Liver (tissue), 9 donors: ENCODE measurements around the gene SEL1L2. TPM values are rescaled to one million over a fixed set of nuclear protein-coding genes. Genes with fewer than 3 reads are reported as not detected.

Source experiments
- DNase-seq: peaks from one replicate; pipeline ENCODE4 v3.0.0-alpha.2; 2017; ENCODE audit warnings: low spot score
- H3K27ac ChIP-seq, 2 donors: one replicate each; pipeline ENCODE4 v1.7.0; 2013; ENCODE audit warnings: inconsistent platforms in 2 of 2, low read length in 2 of 2, control low read depth in 1 of 2, low read depth in 1 of 2, mild to moderate bottlenecking in 1 of 2
- H3K27me3 ChIP-seq, 4 donors: one replicate each; pipeline versions ENCODE4 v1.6.1 to v1.7.0; 2013; ENCODE audit warnings: low read length in 3 of 4, inconsistent platforms in 1 of 4, mild to moderate bottlenecking in 1 of 4, moderate library complexity in 1 of 4; ENCODE audit not compliant: control insufficient read depth in 4 of 4, insufficient read depth in 4 of 4
- H3K36me3 ChIP-seq, 4 donors: one replicate each; pipeline versions ENCODE4 v1.6.1 to v1.7.0; 2013; ENCODE audit warnings: low read length in 3 of 4, mild to moderate bottlenecking in 3 of 4, low read depth in 1 of 4, moderate library complexity in 1 of 4; ENCODE audit not compliant: control insufficient read depth in 4 of 4, insufficient read depth in 3 of 4
- H3K4me1 ChIP-seq, 4 donors: one replicate each; pipeline versions ENCODE4 v1.6.1 to v1.7.0; 2013; ENCODE audit warnings: low read length in 3 of 4, mild to moderate bottlenecking in 3 of 4, moderate library complexity in 1 of 4; ENCODE audit not compliant: control insufficient read depth in 4 of 4, insufficient read depth in 4 of 4
- H3K4me3 ChIP-seq, 3 donors: one replicate each; pipeline versions ENCODE4 v1.6.1 to v1.7.0; 2013; ENCODE audit warnings: low read length in 3 of 3, control low read depth in 1 of 3, low read depth in 1 of 3, mild to moderate bottlenecking in 1 of 3
- H3K9ac ChIP-seq, 2 donors: one replicate each; pipeline ENCODE4 v1.7.0; 2013; ENCODE audit warnings: low read length in 2 of 2, mild to moderate bottlenecking in 2 of 2, moderate library complexity in 2 of 2, control low read depth in 1 of 2, low read depth in 1 of 2
- H3K9me3 ChIP-seq, 4 donors: one replicate each; pipeline versions ENCODE4 v1.6.1 to v1.7.0; 2013; ENCODE audit warnings: low read length in 3 of 4; ENCODE audit not compliant: control insufficient read depth in 4 of 4
- ATF3 ChIP-seq: IDR thresholded peaks from 2 replicates; pipeline ENCODE4 v1.6.1; 2016; ENCODE audit warnings: antibody characterized with exemption
- CTCF ChIP-seq: fragments of 150-350 bp; IDR thresholded peaks from 2 replicates; pipeline ENCODE4 v1.5.1; 2017; ENCODE audit warnings: improper control_type of control experiment, low read depth, low read length; ENCODE audit not compliant: missing input control
- EGR1 ChIP-seq, 2 donors: IDR thresholded peaks; 2 replicates each; pipeline ENCODE4 v1.6.1; 2016 to 2018; ENCODE audit warnings: antibody characterized with exemption in 2 of 2, low read depth in 2 of 2
- FOXA1 ChIP-seq: IDR thresholded peaks from 2 replicates; pipeline ENCODE4 v1.6.1; 2016; ENCODE audit warnings: antibody characterized with exemption
- FOXA2 ChIP-seq: IDR thresholded peaks from 2 replicates; pipeline ENCODE4 v1.6.1; 2016; ENCODE audit warnings: antibody characterized with exemption
- GABPA ChIP-seq, 2 donors: IDR thresholded peaks in 1 of 2; conservative IDR thresholded peaks in 1 of 2; 2 replicates each; pipeline ENCODE4 v1.6.1; 2016; ENCODE audit warnings: antibody characterized with exemption in 2 of 2, mild to moderate bottlenecking in 1 of 2, moderate library complexity in 1 of 2
- HNF4A ChIP-seq, 2 donors: conservative IDR thresholded peaks; 2 replicates each; pipeline ENCODE4 v1.6.1; 2016; ENCODE audit warnings: antibody characterized with exemption in 2 of 2, mild to moderate bottlenecking in 2 of 2
- HNF4G ChIP-seq: IDR thresholded peaks from 2 replicates; pipeline ENCODE4 v1.6.1; 2016; ENCODE audit warnings: antibody characterized with exemption
- JUND ChIP-seq, 2 donors: IDR thresholded peaks; 2 replicates each; pipeline ENCODE4 v1.6.1; 2016; ENCODE audit warnings: antibody characterized with exemption in 2 of 2
- NR2F2 ChIP-seq: IDR thresholded peaks from 2 replicates; pipeline ENCODE4 v1.6.1; 2016; ENCODE audit warnings: antibody characterized with exemption
- RAD21 ChIP-seq, 2 donors: IDR thresholded peaks; 2 replicates each; pipeline ENCODE4 v1.6.1; 2016; ENCODE audit warnings: antibody characterized with exemption in 2 of 2, mild to moderate bottlenecking in 2 of 2
- REST ChIP-seq: IDR thresholded peaks from 2 replicates; pipeline ENCODE4 v1.6.1; 2016; ENCODE audit warnings: antibody characterized with exemption, mild to moderate bottlenecking
- RXRA ChIP-seq, 2 donors: IDR thresholded peaks; 2 replicates each; pipeline ENCODE4 v1.6.1; 2017 to 2018; ENCODE audit warnings: antibody characterized with exemption in 2 of 2, mild to moderate bottlenecking in 1 of 2
- TAF1 ChIP-seq: conservative IDR thresholded peaks from 2 replicates; pipeline ENCODE4 v1.6.1; 2016; ENCODE audit warnings: antibody characterized with exemption, mild to moderate bottlenecking
- YY1 ChIP-seq: IDR thresholded peaks from 2 replicates; pipeline ENCODE4 v1.6.1; 2016; ENCODE audit warnings: antibody characterized with exemption, mild to moderate bottlenecking
- WGBS: extraction: QIAGEN DNeasy Blood & Tissue Kit; methylation state at CpG from one replicate; pipeline ENCODE4 v1.1.7; 2013; 5-methylcytosine and 5-hydroxymethylcytosine counted together
- polyA plus RNA-seq, 2 donors: library from polyadenylated mRNA; stranded (reverse) in 1 of 2; unstranded in 1 of 2; fragments of 200-250 nt in 1 of 2; fragments of >200 nt in 1 of 2; fragmentation: Nextera tagmentation in 1 of 2; extraction: Ambion mirVana in 1 of 2; gene quantifications; one replicate each; pipeline versions ENCODE4 v1.2.1 to v1.2.3, GENCODE V29; 2013 to 2015
- total RNA-seq, 2 donors: library from RNA; depleted of rRNA; stranded (reverse); fragments of >200 nt; gene quantifications; one replicate each; pipeline ENCODE4 v1.2.3, GENCODE V29; 2014
- TF ChIP-seq, protein P1 (sequence below): IDR thresholded peaks from 2 replicates; pipeline ENCODE4 v1.6.1; 2016; ENCODE audit warnings: antibody characterized with exemption
- TF ChIP-seq, protein P2 (sequence below): IDR thresholded peaks from 2 replicates; pipeline ENCODE4 v1.6.1; 2016; ENCODE audit warnings: antibody characterized with exemption
- donor health status: healthy.
- donor health status: healthy.
- donor health status: healthy.
- donor health status: healthy.
- donor health status: healthy.

The SEL1L2 gene
- total and polyA plus RNA-seq, 4 donors, result not detected

- Histone ChIP-seq H3K9me3 (no peaks in the 10 kb centered on the region), H3K27me3 (no peaks in the 10 kb centered on the region), H3K4me1 (peaks cover 0 to 5% (median 0%) of the 10 kb centered on the region in 4 donors), H3K4me3 (no peak overlapping the region), H3K9ac (no peak overlapping the region), H3K36me3 (no peaks in the 10 kb centered on the region), H3K27ac (no peak overlapping the region)
- DNase-seq, result no peak
- 80% methylated on average over 4 of the region's 4 CpGs for WGBS
- TF ChIP-seq FOXA2, result no peak
- no peak for TF ChIP-seq RAD21 (IDR thresholded peaks at IDR 0.05)
- TF ChIP-seq FOXA1, result no peak
- TF ChIP-seq HNF4A (conservative IDR thresholded peaks at IDR 0.05), result no peak
- no peak for TF ChIP-seq JUND (IDR thresholded peaks at IDR 0.05)
These were observed 134.1 kb downstream of the SEL1L2 start for GRCh38 chr20:13856354-13856753.

DNA sequence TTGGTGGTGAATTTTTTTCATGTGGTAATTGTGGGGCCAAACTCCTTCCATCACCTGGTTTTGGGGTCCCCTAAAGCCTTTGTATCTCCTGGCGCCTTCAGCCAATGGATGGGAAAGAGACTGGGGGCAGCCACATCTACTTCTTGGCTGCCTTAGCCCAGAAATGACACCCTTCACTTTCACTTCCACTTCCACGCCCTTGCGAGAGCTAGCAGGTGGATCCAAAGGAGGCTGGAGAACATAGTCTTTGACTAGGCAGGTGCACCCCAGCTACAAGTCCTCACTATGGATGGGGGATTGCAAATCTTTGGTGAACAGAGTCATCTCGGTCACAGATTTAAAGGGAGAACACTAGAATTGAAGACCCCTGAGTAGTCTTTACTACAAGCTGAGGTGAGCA lies 134.8 kb downstream of the SEL1L2 start:
- WGBS, result 90% methylated on average over 4 of the region's 4 CpGs
- Histone ChIP-seq H3K27me3 (no peaks in the 10 kb centered on the region), H3K4me3 (no peak overlapping the region), H3K9me3 (no peaks in the 10 kb centered on the region), H3K36me3 (no peaks in the 10 kb centered on the region), H3K27ac (no peak overlapping the region), H3K9ac (no peak overlapping the region), H3K4me1 (peaks cover 0 to 5% (median 0%) of the 10 kb centered on the region in 4 donors)
- DNase-seq, result no peak
- TF ChIP-seq RAD21 (IDR thresholded peaks at IDR 0.05) (no peak), REST (no peak), JUND (IDR thresholded peaks at IDR 0.05) (no peak), HNF4G (no peak), FOXA1 (no peak), CTCF (no peak), GABPA (IDR thresholded peaks at IDR 0.05 in 1 of 2, conservative IDR thresholded peaks at IDR 0.05 in 1 of 2) (no peak), FOXA2 (no peak), TAF1 (no peak), HNF4A (conservative IDR thresholded peaks at IDR 0.05) (no peak), EGR1 (IDR thresholded peaks at IDR 0.05; ENCODE audit: low read depth in 2 of 2) (no peak), RXRA (IDR thresholded peaks at IDR 0.05) (no peak), YY1 (no peak), NR2F2 (no peak), ATF3 (no peak)
- TF ChIP-seq, protein P1, sequence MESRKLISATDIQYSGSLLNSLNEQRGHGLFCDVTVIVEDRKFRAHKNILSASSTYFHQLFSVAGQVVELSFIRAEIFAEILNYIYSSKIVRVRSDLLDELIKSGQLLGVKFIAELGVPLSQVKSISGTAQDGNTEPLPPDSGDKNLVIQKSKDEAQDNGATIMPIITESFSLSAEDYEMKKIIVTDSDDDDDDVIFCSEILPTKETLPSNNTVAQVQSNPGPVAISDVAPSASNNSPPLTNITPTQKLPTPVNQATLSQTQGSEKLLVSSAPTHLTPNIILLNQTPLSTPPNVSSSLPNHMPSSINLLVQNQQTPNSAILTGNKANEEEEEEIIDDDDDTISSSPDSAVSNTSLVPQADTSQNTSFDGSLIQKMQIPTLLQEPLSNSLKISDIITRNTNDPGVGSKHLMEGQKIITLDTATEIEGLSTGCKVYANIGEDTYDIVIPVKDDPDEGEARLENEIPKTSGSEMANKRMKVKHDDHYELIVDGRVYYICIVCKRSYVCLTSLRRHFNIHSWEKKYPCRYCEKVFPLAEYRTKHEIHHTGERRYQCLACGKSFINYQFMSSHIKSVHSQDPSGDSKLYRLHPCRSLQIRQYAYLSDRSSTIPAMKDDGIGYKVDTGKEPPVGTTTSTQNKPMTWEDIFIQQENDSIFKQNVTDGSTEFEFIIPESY, result no peak
- TF ChIP-seq, protein P2, sequence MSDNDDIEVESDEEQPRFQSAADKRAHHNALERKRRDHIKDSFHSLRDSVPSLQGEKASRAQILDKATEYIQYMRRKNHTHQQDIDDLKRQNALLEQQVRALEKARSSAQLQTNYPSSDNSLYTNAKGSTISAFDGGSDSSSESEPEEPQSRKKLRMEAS, result no peak
